ENCODE data around the gene KRT15.

The KRT15 gene

DNA sequence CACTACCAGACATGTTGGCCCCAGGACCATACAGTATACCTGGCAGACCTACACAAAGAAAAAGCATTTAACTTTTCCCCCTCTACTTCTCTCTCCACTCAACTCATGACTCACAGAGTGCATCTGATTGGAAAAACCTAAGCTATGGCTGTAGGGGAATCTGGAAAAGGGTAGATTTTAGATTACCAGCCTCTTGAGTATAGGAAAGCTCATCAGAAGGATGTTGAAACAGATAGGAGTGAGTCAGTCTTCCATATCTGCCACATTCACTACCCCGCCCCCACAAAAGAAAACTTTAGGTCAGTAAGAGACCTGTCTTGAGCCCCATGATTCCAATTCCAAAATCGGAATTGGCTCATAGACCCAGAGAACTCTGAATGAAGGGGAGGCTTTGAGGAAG, 40.9 kb upstream of the KRT15 start:
- no peak overlapping the region for H3K4me3 ChIP-seq (ENCODE audit: low read depth in 1 of 2, low read length in 1 of 2)
- H3K27me3 ChIP-seq: peaks cover 60% of the 10 kb centered on the region
- H3K9me3 ChIP-seq: no peaks in the 10 kb centered on the region
- no peaks in the 10 kb centered on the region for H3K36me3 ChIP-seq
- no peak overlapping the region for H3K27ac ChIP-seq
- TF ChIP-seq, protein P1, sequence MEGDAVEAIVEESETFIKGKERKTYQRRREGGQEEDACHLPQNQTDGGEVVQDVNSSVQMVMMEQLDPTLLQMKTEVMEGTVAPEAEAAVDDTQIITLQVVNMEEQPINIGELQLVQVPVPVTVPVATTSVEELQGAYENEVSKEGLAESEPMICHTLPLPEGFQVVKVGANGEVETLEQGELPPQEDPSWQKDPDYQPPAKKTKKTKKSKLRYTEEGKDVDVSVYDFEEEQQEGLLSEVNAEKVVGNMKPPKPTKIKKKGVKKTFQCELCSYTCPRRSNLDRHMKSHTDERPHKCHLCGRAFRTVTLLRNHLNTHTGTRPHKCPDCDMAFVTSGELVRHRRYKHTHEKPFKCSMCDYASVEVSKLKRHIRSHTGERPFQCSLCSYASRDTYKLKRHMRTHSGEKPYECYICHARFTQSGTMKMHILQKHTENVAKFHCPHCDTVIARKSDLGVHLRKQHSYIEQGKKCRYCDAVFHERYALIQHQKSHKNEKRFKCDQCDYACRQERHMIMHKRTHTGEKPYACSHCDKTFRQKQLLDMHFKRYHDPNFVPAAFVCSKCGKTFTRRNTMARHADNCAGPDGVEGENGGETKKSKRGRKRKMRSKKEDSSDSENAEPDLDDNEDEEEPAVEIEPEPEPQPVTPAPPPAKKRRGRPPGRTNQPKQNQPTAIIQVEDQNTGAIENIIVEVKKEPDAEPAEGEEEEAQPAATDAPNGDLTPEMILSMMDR (IDR thresholded peaks at IDR 0.05): no peak
- no peaks in the 10 kb centered on the region for H3K4me1 ChIP-seq (ENCODE audit: control insufficient read depth in 1 of 2, insufficient read depth in 1 of 2, low read depth in 1 of 2, low read length in 1 of 2)

DNA sequence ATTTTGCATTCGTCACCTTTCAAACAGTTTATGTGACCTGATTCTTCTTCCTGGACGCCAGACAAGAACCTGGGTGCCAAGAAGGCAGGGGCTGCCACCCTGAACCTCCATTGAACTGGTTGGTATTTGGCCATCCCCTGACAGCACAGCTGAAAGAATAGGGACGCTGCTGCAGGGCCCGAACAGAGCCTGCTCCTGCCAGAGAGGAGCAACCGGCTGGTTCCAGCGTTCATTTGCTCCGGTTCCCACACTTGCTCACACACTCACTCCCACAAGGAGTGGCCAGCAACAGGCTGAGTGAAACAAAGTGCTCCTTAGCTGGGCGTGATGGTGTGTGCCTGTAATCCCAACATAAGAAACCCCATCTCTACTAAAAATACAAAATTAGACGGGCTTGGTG, 38.2 kb upstream of the KRT15 start:
- H3K4me1 ChIP-seq (ENCODE audit: control insufficient read depth in 1 of 2, insufficient read depth in 1 of 2, low read depth in 1 of 2, low read length in 1 of 2): no peaks in the 10 kb centered on the region
- H3K4me3 ChIP-seq (ENCODE audit: low read depth in 1 of 2, low read length in 1 of 2): no peak overlapping the region
- H3K27ac ChIP-seq: no peak overlapping the region
- no peaks in the 10 kb centered on the region for H3K36me3 ChIP-seq
- peaks cover 45% of the 10 kb centered on the region for H3K27me3 ChIP-seq
- H3K9me3 ChIP-seq: no peaks in the 10 kb centered on the region
- TF ChIP-seq, protein P1 (IDR thresholded peaks at IDR 0.05): no peak

DNA sequence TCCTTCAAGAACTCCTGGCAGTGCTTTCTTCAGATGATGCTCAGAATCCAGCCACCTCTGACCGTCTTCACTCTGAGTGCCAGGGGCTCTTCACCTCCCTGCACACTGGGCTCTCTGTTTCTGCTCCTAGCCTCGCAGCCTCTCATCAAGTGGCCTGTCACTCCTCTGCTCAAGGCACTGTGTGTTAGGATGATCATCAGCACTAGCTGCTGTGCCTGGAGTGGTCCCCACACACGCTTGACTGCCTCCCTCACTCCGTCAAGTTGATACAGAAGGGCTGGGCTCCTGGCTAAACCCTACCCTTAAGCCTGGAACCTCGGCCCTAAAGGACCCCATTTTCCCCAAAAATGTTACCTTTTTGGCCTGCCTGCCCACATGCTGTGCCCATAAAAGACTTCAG, 37.6 kb upstream of the KRT15 start:
- H3K4me1 ChIP-seq (ENCODE audit: control insufficient read depth in 1 of 2, insufficient read depth in 1 of 2, low read depth in 1 of 2, low read length in 1 of 2): no peaks in the 10 kb centered on the region
- peaks cover 39% of the 10 kb centered on the region for H3K27me3 ChIP-seq
- no peaks in the 10 kb centered on the region for H3K9me3 ChIP-seq
- H3K36me3 ChIP-seq: no peaks in the 10 kb centered on the region
- H3K27ac ChIP-seq: no peak overlapping the region
- TF ChIP-seq, protein P1 (IDR thresholded peaks at IDR 0.05): no peak
- H3K4me3 ChIP-seq (ENCODE audit: low read depth in 1 of 2, low read length in 1 of 2): no peak overlapping the region

DNA sequence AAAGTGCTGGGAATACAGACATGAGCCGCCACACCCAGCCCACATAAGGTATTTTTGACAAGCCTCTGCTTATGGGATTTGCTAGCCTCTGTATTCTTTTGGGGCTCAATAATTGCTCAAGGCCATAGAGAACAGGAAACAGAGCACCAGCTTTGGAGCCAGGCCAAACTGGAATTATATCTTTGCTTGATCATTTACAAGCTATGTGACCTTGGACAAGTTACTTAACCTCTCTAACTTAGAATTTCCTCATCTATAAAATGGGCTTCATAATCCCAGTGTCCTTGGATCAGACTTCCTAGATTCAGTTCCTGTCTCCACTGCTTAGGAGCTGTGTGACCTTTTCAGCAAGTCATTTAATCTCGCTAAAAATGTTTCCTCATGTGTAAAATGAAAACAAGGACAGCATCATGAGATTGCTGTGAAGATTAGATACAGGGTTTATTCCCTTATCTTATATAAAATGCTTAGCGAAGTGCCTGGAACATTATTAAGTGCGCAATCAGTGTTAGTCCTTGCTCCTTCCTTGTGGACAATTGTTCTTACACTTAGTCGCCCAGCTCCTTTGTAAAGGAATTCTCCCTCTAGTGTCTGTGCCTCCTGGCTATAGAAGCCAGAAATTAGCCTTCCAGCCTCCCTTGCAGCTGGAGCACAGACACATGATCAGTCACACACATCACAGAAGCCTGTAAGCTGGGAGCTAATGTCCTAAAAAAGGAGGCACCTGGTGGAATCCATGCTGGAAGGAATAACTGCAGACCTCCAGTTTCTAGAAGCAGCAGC, 36.6 kb upstream of the KRT15 start:
- H3K4me3 ChIP-seq (ENCODE audit: low read depth in 1 of 2, low read length in 1 of 2): no peak overlapping the region
- peaks cover 0 to 2% of the 10 kb centered on the region in 2 experiments for H3K4me1 ChIP-seq (ENCODE audit: control insufficient read depth in 1 of 2, insufficient read depth in 1 of 2, low read depth in 1 of 2, low read length in 1 of 2)
- peaks cover 33% of the 10 kb centered on the region for H3K27me3 ChIP-seq
- TF ChIP-seq, protein P1 (IDR thresholded peaks at IDR 0.05): no peak
- no peaks in the 10 kb centered on the region for H3K9me3 ChIP-seq
- no peak overlapping the region for H3K27ac ChIP-seq
- no peaks in the 10 kb centered on the region for H3K36me3 ChIP-seq

DNA sequence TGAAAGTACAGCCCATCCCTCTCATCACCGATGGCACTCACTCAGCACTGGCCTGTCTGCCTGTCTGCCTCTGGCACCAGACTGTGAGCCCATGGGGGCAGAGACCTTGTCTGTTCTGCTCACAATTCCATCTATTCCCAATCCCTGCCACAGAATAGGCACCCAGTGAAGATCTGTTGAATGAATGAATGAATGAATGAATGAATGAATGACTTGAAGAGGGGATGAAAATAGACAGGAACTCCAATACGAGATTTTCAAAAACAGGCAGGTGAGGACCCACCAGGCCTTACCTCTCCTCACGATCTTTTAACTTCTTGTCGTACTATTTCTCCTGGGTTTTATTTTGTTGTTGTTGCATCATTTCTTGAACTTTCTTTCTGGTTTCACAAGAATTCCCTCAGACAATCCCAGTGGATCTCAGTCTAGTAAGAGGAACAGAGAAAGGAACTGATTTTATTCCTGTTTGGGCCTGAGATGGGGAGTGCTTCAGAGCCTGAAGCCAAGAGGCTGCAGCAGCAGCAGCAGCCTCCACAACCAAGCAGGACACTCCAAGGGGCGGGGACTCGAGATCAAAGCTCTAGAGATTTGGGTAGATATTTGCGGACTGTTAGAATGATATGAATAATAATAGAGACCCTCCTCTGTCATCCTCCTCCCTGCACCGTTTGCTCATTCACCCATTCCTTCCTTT, 35.4 kb upstream of the KRT15 start:
- H3K27me3 ChIP-seq: peaks cover 25% of the 10 kb centered on the region
- no peaks in the 10 kb centered on the region for H3K36me3 ChIP-seq
- H3K4me3 ChIP-seq (ENCODE audit: low read depth in 1 of 2, low read length in 1 of 2): no peak overlapping the region
- H3K4me1 ChIP-seq (ENCODE audit: control insufficient read depth in 1 of 2, insufficient read depth in 1 of 2, low read depth in 1 of 2, low read length in 1 of 2): peaks cover 2 to 8% of the 10 kb centered on the region in 2 experiments
- no peaks in the 10 kb centered on the region for H3K9me3 ChIP-seq
- no peak overlapping the region for H3K27ac ChIP-seq
- TF ChIP-seq, protein P1 (IDR thresholded peaks at IDR 0.05): no peak
